OCI-LY7 (cell line): Measurements from ENCODE around the gene SART3.

Source experiments
- EZH2phosphoT487 ChIP-seq: fragments of 200-600 bp; sonication (generic); IDR thresholded peaks from 2 replicates; pipeline ENCODE4 v1.6.1; 2018; ENCODE audit warnings: low read depth, borderline replicate concordance, mild to moderate bottlenecking, mixed run types, antibody characterized with exemption, low read length, moderate library complexity, mixed read lengths
- TF ChIP-seq, protein P1 (sequence below): fragments of 200-600 bp; sonication (generic); conservative IDR thresholded peaks from 2 replicates; pipeline ENCODE4 v1.5.1; 2014; ENCODE audit warnings: mild to moderate bottlenecking, antibody characterized with exemption, low read length, moderate library complexity, mixed read lengths

DNA sequence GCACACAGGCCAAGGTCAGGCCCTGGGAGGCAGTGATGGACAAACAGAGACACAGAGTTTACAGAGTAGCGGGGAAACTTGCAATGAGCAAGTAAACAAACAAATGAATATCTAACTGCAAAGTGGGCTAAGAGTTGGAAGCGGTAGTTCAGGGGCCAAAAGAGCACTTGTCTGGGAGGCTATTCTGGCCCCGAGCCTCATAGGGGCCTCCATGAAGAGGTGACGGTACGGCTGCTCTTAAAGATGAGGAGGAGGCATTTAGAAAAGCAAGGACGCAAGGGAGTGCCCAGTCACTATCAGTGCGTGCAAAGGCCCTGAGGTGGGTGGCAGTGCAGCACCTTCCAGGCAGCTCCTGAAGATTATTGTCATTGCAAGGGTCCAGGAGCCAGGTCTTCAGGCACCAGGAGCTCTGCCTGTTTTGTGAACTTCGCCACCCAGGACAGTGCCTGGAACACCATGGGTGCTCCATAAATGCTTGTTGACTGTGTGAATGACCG lies 41.3 kb upstream of the SART3 start:
- TF ChIP-seq, protein P1, sequence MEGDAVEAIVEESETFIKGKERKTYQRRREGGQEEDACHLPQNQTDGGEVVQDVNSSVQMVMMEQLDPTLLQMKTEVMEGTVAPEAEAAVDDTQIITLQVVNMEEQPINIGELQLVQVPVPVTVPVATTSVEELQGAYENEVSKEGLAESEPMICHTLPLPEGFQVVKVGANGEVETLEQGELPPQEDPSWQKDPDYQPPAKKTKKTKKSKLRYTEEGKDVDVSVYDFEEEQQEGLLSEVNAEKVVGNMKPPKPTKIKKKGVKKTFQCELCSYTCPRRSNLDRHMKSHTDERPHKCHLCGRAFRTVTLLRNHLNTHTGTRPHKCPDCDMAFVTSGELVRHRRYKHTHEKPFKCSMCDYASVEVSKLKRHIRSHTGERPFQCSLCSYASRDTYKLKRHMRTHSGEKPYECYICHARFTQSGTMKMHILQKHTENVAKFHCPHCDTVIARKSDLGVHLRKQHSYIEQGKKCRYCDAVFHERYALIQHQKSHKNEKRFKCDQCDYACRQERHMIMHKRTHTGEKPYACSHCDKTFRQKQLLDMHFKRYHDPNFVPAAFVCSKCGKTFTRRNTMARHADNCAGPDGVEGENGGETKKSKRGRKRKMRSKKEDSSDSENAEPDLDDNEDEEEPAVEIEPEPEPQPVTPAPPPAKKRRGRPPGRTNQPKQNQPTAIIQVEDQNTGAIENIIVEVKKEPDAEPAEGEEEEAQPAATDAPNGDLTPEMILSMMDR: no peak
- TF ChIP-seq EZH2phosphoT487: no peak
